SK-N-SH (cell line): ENCODE measurements around the gene UMODL1. TPM values are rescaled to one million over a fixed set of nuclear protein-coding genes. Genes with fewer than 3 reads are reported as not detected.

Source experiments
- CTCF ChIA-PET: fragments of 300-600, 350-600 bp; formaldehyde crosslinking; extraction: SDS; loops from one replicate; lab custom pipeline; 2021; lab: Yijun Ruan, JAX
- POLR2A ChIA-PET: fragments of 350-600 bp; sonication (Branson Sonifier 250); formaldehyde crosslinking; extraction: SDS; loops from one replicate; lab custom pipeline; 2020; ENCODE audit warnings: antibody characterized with exemption, inconsistent platforms; lab: Yijun Ruan, JAX
- DNase-seq: peaks from one replicate; pipeline ENCODE4 v3.0.0; 2012
- H2AFZ ChIP-seq: fragments of 200-600 bp; sonication (generic); 2 replicates; pipeline ENCODE4 v1.8.1; 2016; ENCODE audit warnings: antibody characterized with exemption, mild to moderate bottlenecking, low read depth
- H3F3A ChIP-seq: fragments of 200-600 bp; sonication (generic); replicated peaks from 2 replicates; pipeline ENCODE3; 2016; ENCODE audit warnings: antibody characterized with exemption, mild to moderate bottlenecking; ENCODE audit not compliant: insufficient read depth
- H3K27ac ChIP-seq, 2 experiments: fragments of 200-500 bp in 1 of 2; fragments of 200-600 bp in 1 of 2; sonication (Bioruptor generic) in 1 of 2; sonication (generic), shearing (Covaris generic) in 1 of 2; 2 replicates each; pipeline versions ENCODE4 v1.5.1 to v1.6.1; 2014 to 2016; ENCODE audit warnings: low read depth in 2 of 2, inconsistent platforms in 1 of 2, low read length in 1 of 2, mild to moderate bottlenecking in 1 of 2, mixed read lengths in 1 of 2
- H3K27me3 ChIP-seq: fragments of 200-600 bp; sonication (generic), shearing (Covaris generic); 2 replicates; pipeline ENCODE4 v1.6.1; 2016; ENCODE audit warnings: mixed run types; ENCODE audit not compliant: insufficient read depth
- H3K36me3 ChIP-seq, 2 experiments: fragments of 200-500 bp in 1 of 2; fragments of 200-600 bp in 1 of 2; sonication (Bioruptor generic) in 1 of 2; sonication (generic) in 1 of 2; replicated peaks in 1 of 2; 2 replicates each; pipeline versions ENCODE3 to v1.5.1; 2014 to 2016; ENCODE audit warnings: low read length in 1 of 2, mild to moderate bottlenecking in 1 of 2; ENCODE audit not compliant: insufficient read depth in 2 of 2, control insufficient read depth in 1 of 2
- H3K4me1 ChIP-seq, 2 experiments: fragments of 200-500 bp in 1 of 2; fragments of 200-600 bp in 1 of 2; sonication (Bioruptor generic) in 1 of 2; sonication (generic), shearing (Covaris generic) in 1 of 2; 2 replicates each; pipeline versions ENCODE4 v1.5.1 to v1.6.1; 2014 to 2016; ENCODE audit warnings: low read depth in 1 of 2, low read length in 1 of 2, mixed run types in 1 of 2; ENCODE audit not compliant: insufficient read depth in 2 of 2, control insufficient read depth in 1 of 2
- H3K4me2 ChIP-seq: fragments of 200-600 bp; sonication (generic), shearing (Covaris generic); 2 replicates; pipeline ENCODE4 v1.6.1; 2017; ENCODE audit warnings: mixed run types
- H3K4me3 ChIP-seq, 2 experiments: fragments of 200-500 bp in 1 of 2; fragments of 200-600 bp in 1 of 2; sonication (Bioruptor generic) in 1 of 2; sonication (generic), shearing (Covaris generic) in 1 of 2; 2 replicates each; pipeline versions ENCODE4 v1.5.1 to v1.8.1; 2014 to 2016; ENCODE audit warnings: low read depth in 2 of 2, inconsistent platforms in 1 of 2, low read length in 1 of 2, mild to moderate bottlenecking in 1 of 2, mixed read lengths in 1 of 2, moderate library complexity in 1 of 2
- H3K79me2 ChIP-seq: fragments of 200-600 bp; sonication (generic); 2 replicates; pipeline ENCODE4 v1.8.1; 2017; ENCODE audit warnings: mild to moderate bottlenecking; ENCODE audit not compliant: insufficient read depth
- H3K9ac ChIP-seq: fragments of 200-600 bp; sonication (generic); 2 replicates; pipeline ENCODE4 v1.6.1; 2017; ENCODE audit warnings: mixed run types
- H3K9me2 ChIP-seq: fragments of 200-600 bp; sonication (generic); 2 replicates; pipeline ENCODE4 v1.6.1; 2017; ENCODE audit warnings: mixed run types
- H3K9me3 ChIP-seq: fragments of 200-600 bp; sonication (generic); 2 replicates; pipeline ENCODE4 v1.6.1; 2017; ENCODE audit warnings: mixed run types, mild to moderate bottlenecking, moderate library complexity
- H4K20me1 ChIP-seq: fragments of 200-600 bp; sonication (generic); 2 replicates; pipeline ENCODE4 v1.6.1; 2017; ENCODE audit warnings: mild to moderate bottlenecking, mixed run types; ENCODE audit not compliant: insufficient read depth
- CHD2 ChIP-seq: fragments of 150-350 bp; IDR thresholded peaks from 2 replicates; pipeline ENCODE4 v1.6.1; 2018; ENCODE audit warnings: low read length; ENCODE audit not compliant: partially characterized antibody
- ELF1 ChIP-seq: IDR thresholded peaks from 2 replicates; pipeline ENCODE4 v1.4.0; 2012
- EZH2phosphoT487 ChIP-seq: fragments of 200-600 bp; sonication (generic); IDR thresholded peaks from 2 replicates; pipeline ENCODE4 v1.6.1; 2017; ENCODE audit warnings: low read depth, mixed run types, mild to moderate bottlenecking, antibody characterized with exemption, moderate library complexity, borderline replicate concordance
- FOSL2 ChIP-seq: IDR thresholded peaks from 2 replicates; pipeline ENCODE4 v1.4.0; 2012; ENCODE audit warnings: low read depth, mild to moderate bottlenecking, moderate library complexity, borderline replicate concordance
- FOXJ3 ChIP-seq: sonication (generic); formaldehyde crosslinking; IDR thresholded peaks from 2 replicates; pipeline ENCODE4 v1.5.1; 2020; ENCODE audit warnings: mild to moderate bottlenecking, missing genetic modification reagents
- GATA2 ChIP-seq: sonication (generic); formaldehyde crosslinking; IDR thresholded peaks from 2 replicates; pipeline ENCODE4 v1.5.0; 2020; ENCODE audit warnings: mild to moderate bottlenecking, missing genetic modification reagents
- JUND ChIP-seq: IDR thresholded peaks from 2 replicates; pipeline ENCODE4 v1.4.0; 2012
- NFIC ChIP-seq: IDR thresholded peaks from 2 replicates; pipeline ENCODE4 v1.4.0; 2012; ENCODE audit warnings: borderline replicate concordance
- NRF1 ChIP-seq: IDR thresholded peaks from 2 replicates; pipeline ENCODE4 v1.6.1; 2012; ENCODE audit warnings: low read depth, mild to moderate bottlenecking, low read length
- POLR2AphosphoS5 ChIP-seq: IDR thresholded peaks from 2 replicates; pipeline ENCODE4 v1.6.1; 2012; ENCODE audit warnings: low read depth, low read length
- RAD21 ChIP-seq: IDR thresholded peaks from 2 replicates; pipeline ENCODE4 v1.6.1; 2012; ENCODE audit warnings: mild to moderate bottlenecking, low read length
- RCOR1 ChIP-seq: fragments of 150-350 bp; IDR thresholded peaks from 2 replicates; pipeline ENCODE4 v1.6.1; 2017; ENCODE audit warnings: antibody characterized with exemption, low read length
- RXRA ChIP-seq: IDR thresholded peaks from 2 replicates; pipeline ENCODE4 v1.4.0; 2012; ENCODE audit warnings: low read depth, mild to moderate bottlenecking, borderline replicate concordance
- SIN3A ChIP-seq: IDR thresholded peaks from 2 replicates; pipeline ENCODE4 v1.6.1; 2012; ENCODE audit warnings: low read depth, mild to moderate bottlenecking, low read length, moderate library complexity, borderline replicate concordance
- TAF1 ChIP-seq: IDR thresholded peaks from 2 replicates; pipeline ENCODE4 v1.6.1; 2012; ENCODE audit warnings: low read depth, mild to moderate bottlenecking, low read length, moderate library complexity, borderline replicate concordance
- TCF12 ChIP-seq: IDR thresholded peaks from 2 replicates; pipeline ENCODE4 v1.4.0; 2012
- TEAD4 ChIP-seq: IDR thresholded peaks from 2 replicates; pipeline ENCODE4 v1.4.0; 2012; ENCODE audit warnings: mild to moderate bottlenecking, borderline replicate concordance; ENCODE audit not compliant: insufficient read depth
- YY1 ChIP-seq: IDR thresholded peaks from 2 replicates; pipeline ENCODE4 v1.4.0; 2012; ENCODE audit warnings: low read depth, mild to moderate bottlenecking
- WGBS: methylation state at CpG from one replicate; pipeline ENCODE4 v1.1.6; 2017; ENCODE audit warnings: low lambda C conversion rate; 5-methylcytosine and 5-hydroxymethylcytosine counted together
- polyA plus RNA-seq, 3 experiments: library from polyadenylated mRNA; depleted of rRNA; stranded (reverse); fragments of >200 nt; gene quantifications; 2 replicates each; pipeline ENCODE4 v1.2.3, GENCODE V29; 2012
- TF ChIP-seq, protein P1 (sequence below): IDR thresholded peaks from 2 replicates; pipeline ENCODE4 v1.4.0; 2012; ENCODE audit warnings: low read depth, borderline replicate concordance
- TF ChIP-seq, protein P2 (sequence below): IDR thresholded peaks from 2 replicates; pipeline ENCODE4; 2012
- TF ChIP-seq, protein P3 (sequence below): fragments of 150-350 bp; IDR thresholded peaks from 2 replicates; pipeline ENCODE4 v1.6.1; 2016; ENCODE audit warnings: mild to moderate bottlenecking, low read depth, low read length

The UMODL1 gene
- polyA plus RNA-seq, 1 of the 3 experiments (the other 2 are of a cell fraction) = not detected

DNA sequence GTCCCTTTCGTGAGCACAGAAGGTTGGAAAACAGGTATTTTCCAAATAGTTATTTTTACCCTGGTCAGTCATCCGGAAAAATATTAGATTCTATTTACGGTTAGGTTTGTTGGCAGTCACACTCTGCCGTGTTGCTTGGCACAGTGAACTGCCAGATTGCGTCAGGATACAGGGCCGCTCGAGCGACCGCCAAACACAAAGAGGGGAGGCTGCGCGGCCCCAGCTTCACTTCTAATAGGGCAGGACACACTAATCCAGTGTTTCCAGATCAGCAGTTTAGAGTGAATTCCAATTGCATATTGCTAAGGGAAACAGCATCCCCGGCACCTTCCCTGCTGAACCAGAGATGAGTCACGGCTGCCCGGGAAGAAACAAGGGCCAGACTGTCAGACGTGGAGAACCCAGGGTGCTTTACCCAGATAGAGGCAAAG is 22.9 kb downstream of the UMODL1 start:
- 65% methylated on average over 15 of the region's 15 CpGs for WGBS
- Histone ChIP-seq H4K20me1 (no peaks in the 10 kb centered on the region), H3K36me3 (no peaks in the 10 kb centered on the region), H3K9me2 (no peaks in the 10 kb centered on the region)
- DNase-seq = no peak
- POLR2A ChIA-PET = no interaction called here
- TF ChIP-seq, protein P1, sequence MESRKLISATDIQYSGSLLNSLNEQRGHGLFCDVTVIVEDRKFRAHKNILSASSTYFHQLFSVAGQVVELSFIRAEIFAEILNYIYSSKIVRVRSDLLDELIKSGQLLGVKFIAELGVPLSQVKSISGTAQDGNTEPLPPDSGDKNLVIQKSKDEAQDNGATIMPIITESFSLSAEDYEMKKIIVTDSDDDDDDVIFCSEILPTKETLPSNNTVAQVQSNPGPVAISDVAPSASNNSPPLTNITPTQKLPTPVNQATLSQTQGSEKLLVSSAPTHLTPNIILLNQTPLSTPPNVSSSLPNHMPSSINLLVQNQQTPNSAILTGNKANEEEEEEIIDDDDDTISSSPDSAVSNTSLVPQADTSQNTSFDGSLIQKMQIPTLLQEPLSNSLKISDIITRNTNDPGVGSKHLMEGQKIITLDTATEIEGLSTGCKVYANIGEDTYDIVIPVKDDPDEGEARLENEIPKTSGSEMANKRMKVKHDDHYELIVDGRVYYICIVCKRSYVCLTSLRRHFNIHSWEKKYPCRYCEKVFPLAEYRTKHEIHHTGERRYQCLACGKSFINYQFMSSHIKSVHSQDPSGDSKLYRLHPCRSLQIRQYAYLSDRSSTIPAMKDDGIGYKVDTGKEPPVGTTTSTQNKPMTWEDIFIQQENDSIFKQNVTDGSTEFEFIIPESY = no peak
- TF ChIP-seq NRF1 (no peak), TEAD4 (no peak), YY1 (no peak), FOSL2 (peak; percentile 68), ELF1 (no peak), RAD21 (no peak), POLR2AphosphoS5 (no peak), EZH2phosphoT487 (no peak), GATA2 (no peak), TAF1 (no peak), RXRA (no peak), FOXJ3 (CRISPR knock-in tag) (no peak), NFIC (peak; percentile 32; the same call in 1 of the 2 replicates), CHD2 (no peak), RCOR1 (no peak), JUND (peak; percentile 69), TCF12 (peak; percentile 23), SIN3A (no peak)
- TF ChIP-seq, protein P2, sequence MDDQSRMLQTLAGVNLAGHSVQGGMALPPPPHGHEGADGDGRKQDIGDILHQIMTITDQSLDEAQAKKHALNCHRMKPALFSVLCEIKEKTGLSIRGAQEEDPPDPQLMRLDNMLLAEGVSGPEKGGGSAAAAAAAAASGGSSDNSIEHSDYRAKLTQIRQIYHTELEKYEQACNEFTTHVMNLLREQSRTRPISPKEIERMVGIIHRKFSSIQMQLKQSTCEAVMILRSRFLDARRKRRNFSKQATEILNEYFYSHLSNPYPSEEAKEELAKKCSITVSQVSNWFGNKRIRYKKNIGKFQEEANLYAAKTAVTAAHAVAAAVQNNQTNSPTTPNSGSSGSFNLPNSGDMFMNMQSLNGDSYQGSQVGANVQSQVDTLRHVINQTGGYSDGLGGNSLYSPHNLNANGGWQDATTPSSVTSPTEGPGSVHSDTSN = 0 out of 2 replicates have a peak, but pooled peaks have one; percentile 22
- TF ChIP-seq, protein P3, sequence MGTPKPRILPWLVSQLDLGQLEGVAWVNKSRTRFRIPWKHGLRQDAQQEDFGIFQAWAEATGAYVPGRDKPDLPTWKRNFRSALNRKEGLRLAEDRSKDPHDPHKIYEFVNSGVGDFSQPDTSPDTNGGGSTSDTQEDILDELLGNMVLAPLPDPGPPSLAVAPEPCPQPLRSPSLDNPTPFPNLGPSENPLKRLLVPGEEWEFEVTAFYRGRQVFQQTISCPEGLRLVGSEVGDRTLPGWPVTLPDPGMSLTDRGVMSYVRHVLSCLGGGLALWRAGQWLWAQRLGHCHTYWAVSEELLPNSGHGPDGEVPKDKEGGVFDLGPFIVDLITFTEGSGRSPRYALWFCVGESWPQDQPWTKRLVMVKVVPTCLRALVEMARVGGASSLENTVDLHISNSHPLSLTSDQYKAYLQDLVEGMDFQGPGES = no peak
- TF ChIP-seq, all 33 proteins: peak for 5
- Histone ChIP-seq H3F3A (peaks cover 7% of the 10 kb centered on the region), H3K79me2 (no peaks in the 10 kb centered on the region), H3K4me2 (no peak overlapping the region), H2AFZ (peak overlapping the region; percentile 25; the same call in 1 of the 2 replicates), H3K4me1 (peaks cover 0 to 8% of the 10 kb centered on the region in 2 experiments; a peak in 2 of 4 replicates), H3K27ac (peak overlapping the region in 1 of 2 experiments; percentile 49; a peak in 1 of 4 replicates), H3K4me3 (no peak overlapping the region), H3K27me3 (no peaks in the 10 kb centered on the region), H3K9me3 (no peaks in the 10 kb centered on the region), H3K9ac (peak overlapping the region; percentile 14; the same call in 1 of the 2 replicates)
- CTCF ChIA-PET = interaction anchor here (2.3 kb wide), 1 partner anchor 23 kb away, joined by 9 read pairs; no protein-coding TSS in a partner anchor
